H9 (cell line): ENCODE results near the gene ZBED1. TPM values are rescaled to one million over a fixed set of nuclear protein-coding genes. Genes with fewer than 3 reads are reported as not detected.

ENCODE experiments used
- DNase-seq: peaks from one replicate; pipeline ENCODE4 v3.0.0-alpha.2; 2017
- H2AFZ ChIP-seq: one replicate; pipeline ENCODE4 v1.6.1; 2013; ENCODE audit warnings: mild to moderate bottlenecking, low read length, control low read depth, moderate library complexity
- H2AK5ac ChIP-seq: 2 replicates; pipeline ENCODE4 v1.6.1; 2013; ENCODE audit warnings: low read length, control low read depth, mixed read lengths; ENCODE audit not compliant: insufficient read length
- H2BK120ac ChIP-seq: one replicate; pipeline ENCODE4 v1.6.1; 2013; ENCODE audit warnings: low read depth, mild to moderate bottlenecking, low read length, control low read depth, inconsistent platforms; ENCODE audit not compliant: poor library complexity, severe bottlenecking
- H2BK12ac ChIP-seq: 2 replicates; pipeline ENCODE4 v1.6.1; 2013; ENCODE audit warnings: low read length, control low read depth, mixed read lengths, low read depth; ENCODE audit not compliant: insufficient read length
- H2BK15ac ChIP-seq: 2 replicates; pipeline ENCODE4 v1.6.1; 2013; ENCODE audit warnings: low read depth, low read length, control low read depth
- H2BK20ac ChIP-seq: one replicate; pipeline ENCODE4 v1.6.1; 2013; ENCODE audit warnings: low read depth, mild to moderate bottlenecking, low read length, control low read depth, inconsistent platforms; ENCODE audit not compliant: poor library complexity, severe bottlenecking
- H2BK5ac ChIP-seq: 2 replicates; pipeline ENCODE4 v1.6.1; 2013; ENCODE audit warnings: low read length, control low read depth, mixed read lengths; ENCODE audit not compliant: insufficient read length
- H3K14ac ChIP-seq: 2 replicates; pipeline ENCODE4 v1.6.1; 2013; ENCODE audit warnings: low read length, control low read depth; ENCODE audit not compliant: insufficient read depth
- H3K18ac ChIP-seq: 2 replicates; pipeline ENCODE4 v1.6.1; 2013; ENCODE audit warnings: low read depth, mild to moderate bottlenecking, mixed read lengths, low read length, control low read depth; ENCODE audit not compliant: insufficient read length
- H3K23ac ChIP-seq: 2 replicates; pipeline ENCODE4 v1.6.1; 2013; ENCODE audit warnings: low read length, control low read depth, mixed read lengths, low read depth; ENCODE audit not compliant: insufficient read length
- H3K23me2 ChIP-seq: 2 replicates; pipeline ENCODE4 v1.6.1; 2013; ENCODE audit warnings: low read depth, mild to moderate bottlenecking, mixed read lengths, low read length, control low read depth; ENCODE audit not compliant: insufficient read length, poor library complexity, severe bottlenecking
- H3K27ac ChIP-seq: 2 replicates; pipeline ENCODE4 v1.5.1; 2013; ENCODE audit warnings: low read length, control low read depth, mixed read lengths, low read depth; ENCODE audit not compliant: insufficient read length
- H3K27me3 ChIP-seq: 2 replicates; pipeline ENCODE4 v1.6.1; 2013; ENCODE audit warnings: low read length, control low read depth, inconsistent platforms; ENCODE audit not compliant: insufficient read depth
- H3K4ac ChIP-seq: 2 replicates; pipeline ENCODE4 v1.6.1; 2013; ENCODE audit warnings: low read depth, mild to moderate bottlenecking, control low read depth, inconsistent platforms, low read length, moderate library complexity
- H3K4me1 ChIP-seq: 2 replicates; pipeline ENCODE4 v1.6.1; 2013; ENCODE audit warnings: low read length, control low read depth, inconsistent platforms; ENCODE audit not compliant: insufficient read depth
- H3K4me2 ChIP-seq: 2 replicates; pipeline ENCODE4 v1.6.1; 2013; ENCODE audit warnings: low read length, control low read depth, mixed read lengths; ENCODE audit not compliant: insufficient read length, insufficient read depth
- H3K56ac ChIP-seq: 2 replicates; pipeline ENCODE4 v1.6.1; 2013; ENCODE audit warnings: low read depth, mild to moderate bottlenecking, mixed read lengths, low read length, control low read depth; ENCODE audit not compliant: insufficient read length
- H3K79me1 ChIP-seq: 2 replicates; pipeline ENCODE4 v1.6.1; 2013; ENCODE audit warnings: low read depth, mild to moderate bottlenecking, moderate library complexity, low read length, control low read depth, inconsistent platforms; ENCODE audit not compliant: insufficient read depth, poor library complexity, severe bottlenecking
- H3K79me2 ChIP-seq: 2 replicates; pipeline ENCODE4 v1.6.1; 2013; ENCODE audit warnings: low read length, control low read depth, inconsistent platforms; ENCODE audit not compliant: insufficient read depth
- H3K9ac ChIP-seq: 2 replicates; pipeline ENCODE4 v1.6.1; 2013; ENCODE audit warnings: low read length, control low read depth, mixed read lengths; ENCODE audit not compliant: insufficient read length; ENCODE audit errors: extremely low read depth
- H3K9me3 ChIP-seq: one replicate; pipeline ENCODE4 v1.6.1; 2013; ENCODE audit warnings: low read depth, low read length, inconsistent platforms; ENCODE audit not compliant: control insufficient read depth
- H3T11ph ChIP-seq: one replicate; pipeline ENCODE4 v1.6.1; 2013; ENCODE audit warnings: mild to moderate bottlenecking, low read length, control low read depth, inconsistent platforms
- H4K20me1 ChIP-seq: one replicate; pipeline ENCODE4 v1.6.1; 2013; ENCODE audit not compliant: control insufficient read depth, insufficient read length, insufficient read depth
- H4K5ac ChIP-seq: 2 replicates; pipeline ENCODE4 v1.6.1; 2013; ENCODE audit warnings: low read depth, mild to moderate bottlenecking, mixed read lengths, low read length, control low read depth; ENCODE audit not compliant: insufficient read length
- H4K8ac ChIP-seq: replicated peaks from 2 replicates; pipeline ENCODE4 v1.6.1; 2013; ENCODE audit warnings: low read length, control low read depth, mixed read lengths, low read depth; ENCODE audit not compliant: insufficient read length
- H4K91ac ChIP-seq: 2 replicates; pipeline ENCODE4 v1.6.1; 2013; ENCODE audit warnings: low read depth, mild to moderate bottlenecking, moderate library complexity, mixed read lengths, low read length, control low read depth; ENCODE audit not compliant: insufficient read length
- H3K27ac Mint-ChIP-seq, 3 experiments: 2 replicates in 2 of 3; 3 replicates in 1 of 3; pipeline ENCODE4 v1.8.0; 2020 to 2021; ENCODE audit warnings: mixed read lengths in 3 of 3, mild to moderate bottlenecking in 1 of 3, moderate library complexity in 1 of 3
- H3K27me3 Mint-ChIP-seq: 2 replicates; pipeline ENCODE4 v1.8.0; 2021; ENCODE audit warnings: low read depth, mild to moderate bottlenecking, moderate library complexity, mixed read lengths
- H3K36me3 Mint-ChIP-seq, 3 experiments: 2 replicates in 2 of 3; 3 replicates in 1 of 3; pipeline ENCODE4 v1.8.0; 2020 to 2021; ENCODE audit warnings: low read depth in 3 of 3, mixed read lengths in 3 of 3; ENCODE audit not compliant: insufficient read depth in 1 of 3
- H3K4me1 Mint-ChIP-seq, 2 experiments: 2 replicates each; pipeline ENCODE4 v1.8.0; 2020; ENCODE audit warnings: mixed read lengths in 2 of 2
- H3K4me3 Mint-ChIP-seq, 2 experiments: 2 replicates in 1 of 2; 3 replicates in 1 of 2; pipeline ENCODE4 v1.8.0; 2020 to 2021; ENCODE audit warnings: mild to moderate bottlenecking in 2 of 2, mixed read lengths in 2 of 2, moderate library complexity in 1 of 2
- H3K9me3 Mint-ChIP-seq, 2 experiments: 2 replicates in 1 of 2; 3 replicates in 1 of 2; pipeline ENCODE4 v1.8.0; 2020; ENCODE audit warnings: mild to moderate bottlenecking in 2 of 2, mixed read lengths in 2 of 2, moderate library complexity in 1 of 2
- CTCF ChIP-seq: fragments of 200-600 bp; sonication (generic); conservative IDR thresholded peaks from 3 replicates; pipeline ENCODE4 v1.8.0; 2021; ENCODE audit warnings: antibody characterized with exemption, mild to moderate bottlenecking
- WGBS: extraction: QIAGEN DNeasy Blood & Tissue Kit; methylation state at CpG from one replicate; pipeline ENCODE4 v1.1.7; 2013; ENCODE audit warnings: missing lambda C conversion rate, low lambda C conversion rate, mixed read lengths; ENCODE audit not compliant: insufficient read length; ENCODE audit errors: extremely low coverage; 5-methylcytosine and 5-hydroxymethylcytosine counted together
- total RNA-seq: library from RNA; stranded (reverse); gene quantifications from 2 replicates; pipeline ENCODE4 v1.2.1, GENCODE V29; 2021

ZBED1 gene
- total RNA-seq, 1 experiment from 2014 or later: 61.1 TPM

GRCh38 chrX:2487366-2487765, 13.4 kb downstream of the ZBED1 start:
- H3T11ph ChIP-seq: no peak overlapping the region
- DNase-seq: no peak
- no peak overlapping the region for H2AK5ac ChIP-seq
- H2BK15ac ChIP-seq: no peak overlapping the region
- no peak overlapping the region for H3K27ac ChIP-seq
- H3K23ac ChIP-seq: no peak overlapping the region
- no peak overlapping the region for H2BK120ac ChIP-seq
- no peak overlapping the region for H3K56ac ChIP-seq
- H3K4me1 ChIP-seq: peaks cover 3% of the 10 kb centered on the region
- H2BK20ac ChIP-seq: no peak overlapping the region
- WGBS: no CpG with 5 or more reads among the region's 16 CpGs
- H3K9me3 Mint-ChIP-seq: no peaks in the 10 kb centered on the region
- no peaks in the 10 kb centered on the region for H3K27me3 Mint-ChIP-seq
- peak overlapping the region; percentile 62 to 96 (median 75); a peak in 3 of 7 replicates for H3K27ac Mint-ChIP-seq
- H3K14ac ChIP-seq: no peak overlapping the region
- H3K79me2 ChIP-seq: peaks cover 7% of the 10 kb centered on the region; the same call in 1 of the 2 replicates
- H3K4ac ChIP-seq: no peak overlapping the region
- H4K20me1 ChIP-seq: no peaks in the 10 kb centered on the region
- H2AFZ ChIP-seq: no peak overlapping the region
- H4K8ac ChIP-seq: no peak overlapping the region
- H3K36me3 Mint-ChIP-seq: peaks cover 39 to 63% (median 58%) of the 10 kb centered on the region in 3 experiments; a peak in 6 of 7 replicates
- TF ChIP-seq CTCF: no peak
- peaks cover 43 to 44% of the 10 kb centered on the region in 2 experiments for H3K4me1 Mint-ChIP-seq
- no peak overlapping the region for H2BK5ac ChIP-seq
- no peak overlapping the region for H4K91ac ChIP-seq
- no peaks in the 10 kb centered on the region for H3K27me3 ChIP-seq
- H3K9me3 ChIP-seq: no peaks in the 10 kb centered on the region
- H3K18ac ChIP-seq: no peak overlapping the region
- H3K23me2 ChIP-seq: peaks cover 3% of the 10 kb centered on the region
- no peak overlapping the region for H4K5ac ChIP-seq
- no peak overlapping the region for H3K9ac ChIP-seq
- H3K79me1 ChIP-seq: peaks cover 3% of the 10 kb centered on the region
- H3K4me2 ChIP-seq: no peak overlapping the region
- no peak overlapping the region for H2BK12ac ChIP-seq
- no peak overlapping the region for H3K4me3 Mint-ChIP-seq
